ENCODE results near the gene P2RY11.

DNA sequence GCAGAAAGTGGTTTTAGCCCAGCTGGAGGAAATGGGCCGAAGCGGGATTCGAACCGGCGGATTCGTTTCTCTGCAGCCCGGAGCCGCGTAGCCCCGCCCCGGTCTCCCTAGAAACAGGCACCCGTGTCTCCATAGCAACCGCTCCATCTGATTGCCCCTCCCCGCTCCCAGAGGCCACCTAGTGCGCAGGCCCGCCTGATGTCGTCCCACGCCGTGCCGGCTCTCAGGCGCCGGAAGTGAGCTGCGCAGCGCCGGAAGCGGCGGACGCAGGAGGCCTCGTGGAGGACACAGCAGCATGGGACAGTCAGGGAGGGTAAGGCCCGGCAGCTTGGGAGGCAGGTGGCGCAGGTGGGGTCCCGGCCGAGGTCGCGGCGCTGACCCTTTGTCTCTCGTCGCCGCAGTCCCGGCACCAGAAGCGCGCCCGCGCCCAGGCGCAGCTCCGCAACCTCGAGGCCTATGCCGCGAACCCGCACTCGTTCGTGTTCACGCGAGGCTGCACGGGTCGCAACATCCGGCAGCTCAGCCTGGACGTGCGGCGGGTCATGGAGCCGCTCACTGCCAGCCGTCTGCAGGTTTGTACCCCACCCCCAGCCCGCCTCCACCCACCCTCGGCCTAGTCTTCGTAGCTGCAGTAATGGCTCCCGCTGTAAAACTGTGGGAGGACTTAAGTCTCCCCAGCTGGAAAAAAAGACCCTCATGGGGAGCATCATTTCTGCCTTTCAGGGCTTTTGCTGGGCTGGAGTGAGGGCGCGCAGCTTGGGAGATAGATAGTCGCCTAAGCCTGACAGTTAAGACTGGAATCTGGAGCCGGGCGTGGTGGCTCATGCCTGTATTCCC, 5.2 kb upstream of the P2RY11 start, which contains the start of gene PPAN:
- TF ChIP-seq, protein P1, sequence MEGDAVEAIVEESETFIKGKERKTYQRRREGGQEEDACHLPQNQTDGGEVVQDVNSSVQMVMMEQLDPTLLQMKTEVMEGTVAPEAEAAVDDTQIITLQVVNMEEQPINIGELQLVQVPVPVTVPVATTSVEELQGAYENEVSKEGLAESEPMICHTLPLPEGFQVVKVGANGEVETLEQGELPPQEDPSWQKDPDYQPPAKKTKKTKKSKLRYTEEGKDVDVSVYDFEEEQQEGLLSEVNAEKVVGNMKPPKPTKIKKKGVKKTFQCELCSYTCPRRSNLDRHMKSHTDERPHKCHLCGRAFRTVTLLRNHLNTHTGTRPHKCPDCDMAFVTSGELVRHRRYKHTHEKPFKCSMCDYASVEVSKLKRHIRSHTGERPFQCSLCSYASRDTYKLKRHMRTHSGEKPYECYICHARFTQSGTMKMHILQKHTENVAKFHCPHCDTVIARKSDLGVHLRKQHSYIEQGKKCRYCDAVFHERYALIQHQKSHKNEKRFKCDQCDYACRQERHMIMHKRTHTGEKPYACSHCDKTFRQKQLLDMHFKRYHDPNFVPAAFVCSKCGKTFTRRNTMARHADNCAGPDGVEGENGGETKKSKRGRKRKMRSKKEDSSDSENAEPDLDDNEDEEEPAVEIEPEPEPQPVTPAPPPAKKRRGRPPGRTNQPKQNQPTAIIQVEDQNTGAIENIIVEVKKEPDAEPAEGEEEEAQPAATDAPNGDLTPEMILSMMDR (IDR thresholded peaks at IDR 0.05; ENCODE audit: low read length), result no peak
- TF ChIP-seq EZH2phosphoT487 (IDR thresholded peaks at IDR 0.05; ENCODE audit: low read length), result no peak
- no peak for TF ChIP-seq EZH2 (optimal IDR thresholded peaks at IDR 0.05; ENCODE audit: low read depth, low read length)
